ENCODE measurements around the gene FBXW9.
"Not testable (repeated sequence)": the region's sequence is repeated elsewhere in the genome, so short reads cannot be mapped to it uniquely, and the experiment has no call there.

Gene FBXW9

GRCh38 chr19:12652219-12652618 lies 44.2 kb downstream of the FBXW9 start:
- DNase-seq (ENCODE audit: low read depth in 2 of 2) = no peak

GRCh38 chr19:12649941-12650340 lies 46.5 kb downstream of the FBXW9 start:
- DNase-seq (ENCODE audit: low read depth in 2 of 2) = no peak

GRCh38 chr19:12648088-12648487 lies 48.3 kb downstream of the FBXW9 start:
- no peak for DNase-seq (ENCODE audit: low read depth in 2 of 2)

GRCh38 chr19:12647490-12648071 lies 48.9 kb downstream of the FBXW9 start:
- no peak for DNase-seq (ENCODE audit: low read depth in 2 of 2)

- DNase-seq (ENCODE audit: low read depth in 2 of 2) = no peak
Observed at GRCh38 chr19:12647047-12647446, 49.4 kb downstream of the FBXW9 start.

- no peak for DNase-seq (ENCODE audit: low read depth in 2 of 2)
Observed at GRCh38 chr19:12646551-12646950, 49.9 kb downstream of the FBXW9 start.

- not testable (repeated sequence) for DNase-seq (ENCODE audit: low read depth in 2 of 2)
Observed at GRCh38 chr19:12643716-12644115, 52.7 kb downstream of the FBXW9 start.

- no peak for DNase-seq (ENCODE audit: low read depth in 2 of 2)
Observed at GRCh38 chr19:12642506-12642905, 53.9 kb downstream of the FBXW9 start.

GRCh38 chr19:12641456-12641855 lies 55.0 kb downstream of the FBXW9 start:
- no peak for DNase-seq (ENCODE audit: low read depth in 2 of 2)

- DNase-seq (ENCODE audit: low read depth in 2 of 2) = peak; percentile 69 to 73
Observed at GRCh38 chr19:12639901-12640613, 56.4 kb downstream of the FBXW9 start.
